GM19397 (cell line): Measurements from ENCODE around the gene MYO3B.

Experiments used
- ATAC-seq: cut with Tn5 transposase; IDR thresholded peaks from one replicate; pipeline ENCODE4 v1.9.1; 2021; ENCODE audit warnings: mild to moderate bottlenecking, moderate library complexity; ENCODE audit not compliant: unreplicated experiment

The MYO3B gene, protein sequence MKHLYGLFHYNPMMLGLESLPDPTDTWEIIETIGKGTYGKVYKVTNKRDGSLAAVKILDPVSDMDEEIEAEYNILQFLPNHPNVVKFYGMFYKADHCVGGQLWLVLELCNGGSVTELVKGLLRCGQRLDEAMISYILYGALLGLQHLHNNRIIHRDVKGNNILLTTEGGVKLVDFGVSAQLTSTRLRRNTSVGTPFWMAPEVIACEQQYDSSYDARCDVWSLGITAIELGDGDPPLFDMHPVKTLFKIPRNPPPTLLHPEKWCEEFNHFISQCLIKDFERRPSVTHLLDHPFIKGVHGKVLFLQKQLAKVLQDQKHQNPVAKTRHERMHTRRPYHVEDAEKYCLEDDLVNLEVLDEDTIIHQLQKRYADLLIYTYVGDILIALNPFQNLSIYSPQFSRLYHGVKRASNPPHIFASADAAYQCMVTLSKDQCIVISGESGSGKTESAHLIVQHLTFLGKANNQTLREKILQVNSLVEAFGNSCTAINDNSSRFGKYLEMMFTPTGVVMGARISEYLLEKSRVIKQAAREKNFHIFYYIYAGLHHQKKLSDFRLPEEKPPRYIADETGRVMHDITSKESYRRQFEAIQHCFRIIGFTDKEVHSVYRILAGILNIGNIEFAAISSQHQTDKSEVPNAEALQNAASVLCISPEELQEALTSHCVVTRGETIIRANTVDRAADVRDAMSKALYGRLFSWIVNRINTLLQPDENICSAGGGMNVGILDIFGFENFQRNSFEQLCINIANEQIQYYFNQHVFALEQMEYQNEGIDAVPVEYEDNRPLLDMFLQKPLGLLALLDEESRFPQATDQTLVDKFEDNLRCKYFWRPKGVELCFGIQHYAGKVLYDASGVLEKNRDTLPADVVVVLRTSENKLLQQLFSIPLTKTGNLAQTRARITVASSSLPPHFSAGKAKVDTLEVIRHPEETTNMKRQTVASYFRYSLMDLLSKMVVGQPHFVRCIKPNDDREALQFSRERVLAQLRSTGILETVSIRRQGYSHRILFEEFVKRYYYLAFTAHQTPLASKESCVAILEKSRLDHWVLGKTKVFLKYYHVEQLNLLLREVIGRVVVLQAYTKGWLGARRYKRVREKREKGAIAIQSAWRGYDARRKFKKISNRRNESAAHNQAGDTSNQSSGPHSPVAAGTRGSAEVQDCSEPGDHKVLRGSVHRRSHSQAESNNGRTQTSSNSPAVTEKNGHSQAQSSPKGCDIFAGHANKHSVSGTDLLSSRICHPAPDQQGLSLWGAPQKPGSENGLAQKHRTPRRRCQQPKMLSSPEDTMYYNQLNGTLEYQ (N-terminal part only)

DNA sequence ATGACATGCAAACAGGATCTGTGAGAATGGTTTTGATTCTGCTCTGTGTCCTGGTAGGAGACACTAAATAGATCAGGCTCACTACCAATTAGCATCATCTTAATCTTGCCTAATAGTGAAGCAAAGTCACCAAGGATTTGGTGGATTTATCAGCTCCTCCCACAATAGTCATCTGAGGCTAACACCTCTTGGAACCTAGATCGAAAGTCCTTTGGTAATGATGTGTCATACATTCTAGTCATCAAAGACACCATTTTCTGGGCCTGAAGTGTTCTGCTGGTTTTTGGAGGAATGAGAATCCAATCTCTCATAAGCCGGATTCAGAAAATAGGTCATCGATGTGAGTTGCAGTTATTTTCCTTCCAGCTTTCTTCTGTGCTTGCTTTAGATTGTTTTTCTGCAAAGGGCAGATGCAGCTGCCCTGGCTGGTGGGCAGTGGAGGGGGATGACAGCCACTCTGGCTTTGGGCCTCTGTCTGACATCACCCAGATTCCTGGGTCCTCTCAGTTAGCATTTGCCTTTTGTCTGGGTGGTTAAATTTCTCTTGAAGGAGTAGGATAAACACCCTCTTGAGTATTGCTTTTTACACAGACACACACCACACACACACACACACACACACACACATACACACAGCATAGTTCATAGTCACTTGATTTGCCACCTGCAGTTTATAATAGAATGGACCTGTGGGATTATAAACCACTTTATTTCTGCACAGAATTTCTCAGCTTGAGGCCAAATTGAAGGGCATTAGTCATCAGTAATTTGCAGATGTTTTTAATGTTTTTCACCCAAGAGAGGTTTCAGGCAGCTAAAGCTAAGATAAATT, at the start of gene MYO3B:
Gene MYO3B, plus strand, starts transcription at position 198 of the 832 bp plus-strand sequence. Its CDS starts 141 bp downstream, at position 339.
- ATAC-seq, result no peak

DNA sequence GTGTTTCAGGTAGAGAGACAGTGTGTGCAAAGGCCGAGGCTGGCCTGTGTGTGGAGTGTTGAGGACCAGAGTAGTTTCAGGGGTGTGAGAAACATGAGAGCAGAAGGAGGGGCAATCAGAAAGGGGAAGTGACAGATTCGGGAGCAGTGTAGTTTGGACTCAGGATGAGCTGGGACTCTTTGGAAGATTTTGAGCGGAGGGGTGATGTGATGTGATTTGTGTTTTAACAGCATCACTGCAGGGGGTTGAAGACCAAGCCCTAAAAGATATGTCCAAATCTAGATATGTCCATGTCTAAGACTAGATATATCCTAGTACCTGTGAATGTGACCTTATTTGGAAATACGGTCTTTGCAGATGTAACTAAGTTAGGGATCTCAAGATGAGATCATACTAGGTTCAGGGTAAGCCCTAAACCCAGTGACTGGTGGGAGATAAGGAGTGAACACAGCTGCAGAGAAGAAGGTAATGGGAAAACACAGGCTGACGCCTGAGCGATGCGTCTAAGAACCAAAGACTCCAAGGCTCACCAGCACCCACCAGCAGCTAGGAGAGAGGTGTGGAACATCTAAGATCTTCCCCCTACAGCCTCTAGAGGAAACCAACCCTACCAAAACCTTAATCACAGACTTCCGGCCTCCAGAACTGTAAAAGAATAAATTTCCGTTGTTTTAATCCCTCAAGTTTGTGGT, 38.5 kb upstream of the MYO3B start:
- no peak for ATAC-seq

DNA sequence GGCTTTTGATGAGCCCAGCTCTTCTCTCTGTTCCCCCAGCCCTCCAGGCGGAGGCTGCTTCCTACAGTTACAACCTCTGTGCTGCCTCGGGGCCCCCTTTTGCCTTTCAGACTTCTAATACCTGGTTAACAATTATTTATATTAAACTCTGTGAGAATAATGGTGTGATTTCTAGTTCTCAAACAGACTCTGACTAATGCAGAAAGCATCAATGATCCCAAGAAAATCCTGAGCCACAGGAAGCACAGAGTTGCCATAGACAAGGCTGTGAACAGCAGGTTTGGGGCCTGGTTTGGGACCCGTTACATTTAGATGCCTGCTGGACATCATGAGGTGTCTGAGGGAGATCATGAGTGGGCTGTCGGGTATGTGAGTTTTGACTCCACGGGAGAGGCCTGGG, 37.4 kb upstream of the MYO3B start:
- ATAC-seq, result no peak

DNA sequence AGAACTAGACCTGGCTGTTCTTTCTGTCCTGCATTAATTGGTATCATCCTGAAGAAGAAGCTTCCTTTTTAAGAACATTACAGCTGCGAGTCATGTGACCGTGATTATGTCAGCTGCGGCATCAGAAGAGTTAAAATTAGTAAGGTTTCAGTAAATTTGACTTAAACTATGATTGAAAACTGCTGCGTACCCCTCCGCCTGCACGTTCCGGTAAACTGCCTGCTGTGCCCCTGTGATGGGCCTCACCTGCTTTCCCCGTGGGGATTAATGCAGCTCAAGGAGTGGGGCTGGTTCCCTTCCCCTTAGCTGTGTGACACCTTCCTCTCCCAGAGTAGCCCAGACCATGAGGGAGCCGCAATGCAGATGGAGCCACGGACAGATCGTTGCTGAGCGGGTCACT, 36.1 kb upstream of the MYO3B start:
- ATAC-seq, result no peak

DNA sequence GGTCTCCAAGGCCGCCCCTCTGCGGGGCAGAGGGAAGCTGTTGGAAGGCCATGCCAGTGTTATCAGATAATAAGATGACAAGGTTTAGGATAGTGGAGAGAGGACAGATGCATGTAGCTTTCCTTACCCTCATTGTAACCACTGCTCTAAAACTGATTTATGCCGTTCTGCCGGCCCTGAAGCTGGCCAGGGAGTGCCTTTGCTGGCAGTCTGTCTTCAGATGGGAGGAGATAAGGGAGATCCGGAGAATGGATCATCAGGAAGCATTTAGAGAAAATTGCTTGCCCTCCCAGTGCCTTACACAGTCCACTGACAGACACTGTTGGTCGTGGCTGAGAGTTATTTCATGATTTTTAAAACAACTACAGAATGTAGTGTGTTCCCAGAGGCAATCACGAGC, 35.4 kb upstream of the MYO3B start:
- ATAC-seq, result no peak

DNA sequence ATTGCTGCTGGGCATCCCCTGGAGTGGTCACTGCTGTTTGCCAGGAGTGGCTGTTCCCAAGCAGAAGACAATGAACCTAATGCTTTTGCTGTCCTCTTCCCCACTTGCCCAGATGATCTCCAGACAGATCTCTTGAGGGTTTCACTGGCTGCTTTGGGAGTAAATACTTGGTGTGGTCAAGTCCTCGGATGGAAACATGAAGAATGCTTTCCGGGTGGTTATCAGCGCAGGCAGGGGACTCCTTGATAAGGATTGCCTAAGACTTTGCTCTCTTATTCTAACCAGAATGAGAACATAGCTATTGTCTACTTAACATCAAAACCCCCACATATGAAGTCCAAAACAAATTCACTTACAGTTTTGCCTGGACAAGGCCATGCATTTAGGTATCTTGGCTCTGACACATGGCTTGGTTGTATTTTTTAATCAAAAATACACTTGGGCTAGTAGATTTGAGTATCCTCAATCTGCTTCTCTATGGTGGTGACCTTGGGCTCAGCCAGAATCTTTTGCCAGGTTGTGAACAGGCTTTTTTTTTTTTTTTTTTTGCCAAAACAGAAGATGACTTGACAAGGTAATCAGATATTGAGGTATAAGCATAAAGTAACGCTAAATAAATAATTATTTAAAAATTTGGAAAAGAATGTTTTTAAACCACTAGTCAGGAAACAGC, 34.8 kb upstream of the MYO3B start:
- ATAC-seq, result no peak

DNA sequence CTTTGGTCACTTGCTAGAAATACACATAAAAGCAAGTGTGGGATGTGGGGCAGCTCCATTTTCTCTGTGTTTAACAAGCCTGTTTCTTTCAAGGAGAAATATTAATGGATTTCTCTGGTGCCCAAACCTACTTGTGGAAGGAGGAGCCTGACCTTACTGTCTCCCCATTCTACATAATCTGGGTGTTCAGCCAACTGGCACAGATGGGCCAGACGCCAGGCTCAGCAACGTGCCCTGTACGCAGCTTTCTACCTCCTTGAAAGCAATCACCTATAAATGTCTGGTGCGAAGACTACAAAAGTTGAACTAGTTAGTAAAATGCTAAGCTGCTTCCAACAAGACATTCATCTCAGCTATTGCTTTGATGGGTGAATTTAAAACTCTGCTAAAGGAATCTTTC, 33.2 kb upstream of the MYO3B start:
- no peak for ATAC-seq

DNA sequence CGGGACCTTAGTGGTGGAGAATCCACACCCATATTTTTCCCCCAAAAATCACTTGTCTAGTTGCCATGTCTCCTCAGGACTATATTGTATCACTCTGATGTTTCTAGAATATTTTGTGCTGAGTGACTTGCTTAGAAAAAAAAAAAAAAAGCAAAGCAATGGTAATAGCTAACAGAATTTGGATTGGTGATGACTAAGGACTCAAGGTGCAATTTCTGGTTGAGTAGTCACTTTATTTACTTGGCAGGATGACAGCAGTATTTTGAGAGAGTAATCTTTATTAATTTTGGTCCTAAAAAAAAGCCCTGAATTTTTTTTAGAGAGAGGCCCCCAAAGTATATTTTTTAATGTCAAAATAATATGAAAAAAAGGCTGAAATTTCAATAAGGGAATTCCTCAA, 32.8 kb upstream of the MYO3B start:
- no peak for ATAC-seq

DNA sequence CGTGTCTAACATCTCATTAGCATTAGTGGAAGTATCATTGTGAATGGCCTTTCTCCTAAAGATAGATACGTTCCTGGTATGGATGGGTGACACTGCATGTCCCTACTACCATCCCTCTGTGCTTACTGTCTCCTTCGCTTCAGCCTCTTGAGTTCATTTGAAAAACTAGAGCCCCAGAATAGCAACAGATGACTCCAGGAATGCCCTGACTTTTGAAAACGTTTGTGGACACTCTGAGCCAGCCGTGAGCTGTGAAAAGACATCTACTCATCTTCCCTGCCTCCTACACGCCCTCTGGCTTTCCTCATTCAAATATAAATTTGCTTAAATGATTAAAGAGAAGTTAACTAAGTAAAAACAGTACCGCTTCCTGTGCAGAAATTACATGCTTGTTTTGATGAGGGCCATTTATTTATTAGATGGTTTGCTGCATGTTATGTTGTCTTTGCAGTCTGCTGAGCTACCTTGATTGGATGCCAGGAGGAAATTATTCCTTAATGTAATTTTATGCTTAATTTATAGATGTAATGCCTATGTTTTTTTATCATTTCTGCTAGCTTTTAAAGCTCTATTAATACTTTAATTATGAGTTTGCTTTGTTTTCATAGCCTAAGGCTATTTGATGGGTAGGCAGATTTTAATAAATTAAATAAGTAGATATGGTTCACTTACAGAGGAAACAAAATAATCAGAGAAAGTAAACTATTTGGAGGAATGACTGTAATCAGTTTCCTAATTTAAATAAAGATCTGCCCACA, 32.1 kb upstream of the MYO3B start:
- ATAC-seq, result no peak

DNA sequence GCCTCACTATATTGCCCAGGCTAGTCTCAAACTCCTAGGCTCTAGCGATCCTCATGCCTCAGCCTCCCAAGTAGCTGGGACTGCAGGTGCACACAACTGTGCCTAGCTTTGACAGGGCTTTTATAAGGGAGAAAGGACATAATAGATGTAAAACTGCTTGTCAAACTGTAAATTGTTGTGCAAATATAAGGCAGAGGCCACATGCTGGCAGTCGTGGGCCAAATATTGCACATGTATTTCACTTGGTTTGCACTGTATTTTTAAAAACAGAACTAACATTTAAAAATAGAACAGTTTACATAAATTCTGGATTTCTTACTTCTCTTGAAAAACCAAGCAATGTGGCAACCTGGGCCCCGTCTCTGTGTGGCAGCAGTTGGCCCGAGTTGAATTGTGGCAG, 31.2 kb upstream of the MYO3B start:
- ATAC-seq, result no peak

DNA sequence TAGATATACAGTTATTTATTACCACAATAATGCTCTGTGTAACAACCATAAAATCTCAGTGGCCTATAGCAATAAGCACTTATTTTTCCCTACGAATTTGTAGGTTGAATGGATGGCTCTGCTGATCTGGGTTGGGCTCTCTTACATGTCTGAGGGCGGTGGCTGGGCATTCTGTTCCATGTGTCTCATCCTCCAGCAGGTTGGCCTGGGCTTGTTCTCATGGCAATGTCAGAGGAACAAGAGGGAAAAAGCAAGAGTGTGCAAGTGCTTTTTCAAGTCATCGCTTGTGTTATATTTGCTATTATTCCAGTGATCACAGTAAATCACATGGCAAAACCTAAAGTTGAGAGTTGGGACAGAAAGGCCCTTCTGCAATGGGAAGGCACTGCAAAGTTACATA, 30.4 kb upstream of the MYO3B start:
- no peak for ATAC-seq

DNA sequence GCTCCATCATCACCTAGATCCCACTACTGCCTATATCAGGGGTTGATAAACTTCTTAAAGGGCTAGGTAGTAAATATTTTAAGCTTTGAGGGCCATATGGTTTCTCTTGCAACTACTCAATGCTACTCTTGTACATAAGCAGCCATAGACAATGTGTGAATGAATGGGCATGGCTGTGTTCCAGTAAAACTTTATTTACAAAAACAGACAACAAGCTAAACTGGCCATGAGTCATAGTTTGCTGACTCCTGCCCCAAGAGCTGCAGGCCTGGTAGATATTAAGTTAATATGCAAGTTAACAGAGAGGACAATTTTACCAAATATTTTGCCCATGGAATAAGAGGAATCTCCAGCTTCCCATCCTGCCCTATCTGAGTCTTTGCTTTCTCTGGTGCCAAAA, 29.8 kb upstream of the MYO3B start:
- no peak for ATAC-seq

DNA sequence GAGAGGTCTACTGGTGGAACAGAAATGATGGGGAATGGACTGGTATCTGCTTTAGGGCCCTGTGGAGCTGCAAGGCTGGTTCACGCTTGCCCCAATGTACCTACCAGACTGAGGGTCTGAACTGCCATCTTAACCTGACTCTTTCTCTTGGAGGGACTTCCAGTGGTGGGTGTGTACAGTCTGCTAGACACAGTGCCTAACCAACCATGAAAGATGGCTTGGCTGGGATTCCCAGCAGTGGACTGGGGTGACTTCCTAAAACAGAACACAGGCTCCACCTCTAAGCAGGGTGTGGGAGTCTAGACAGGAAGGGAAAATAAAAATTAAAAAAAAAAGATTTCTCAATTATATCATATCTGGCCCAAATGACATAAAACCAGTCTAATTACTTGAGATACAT, 25.5 kb upstream of the MYO3B start:
- ATAC-seq, result no peak

DNA sequence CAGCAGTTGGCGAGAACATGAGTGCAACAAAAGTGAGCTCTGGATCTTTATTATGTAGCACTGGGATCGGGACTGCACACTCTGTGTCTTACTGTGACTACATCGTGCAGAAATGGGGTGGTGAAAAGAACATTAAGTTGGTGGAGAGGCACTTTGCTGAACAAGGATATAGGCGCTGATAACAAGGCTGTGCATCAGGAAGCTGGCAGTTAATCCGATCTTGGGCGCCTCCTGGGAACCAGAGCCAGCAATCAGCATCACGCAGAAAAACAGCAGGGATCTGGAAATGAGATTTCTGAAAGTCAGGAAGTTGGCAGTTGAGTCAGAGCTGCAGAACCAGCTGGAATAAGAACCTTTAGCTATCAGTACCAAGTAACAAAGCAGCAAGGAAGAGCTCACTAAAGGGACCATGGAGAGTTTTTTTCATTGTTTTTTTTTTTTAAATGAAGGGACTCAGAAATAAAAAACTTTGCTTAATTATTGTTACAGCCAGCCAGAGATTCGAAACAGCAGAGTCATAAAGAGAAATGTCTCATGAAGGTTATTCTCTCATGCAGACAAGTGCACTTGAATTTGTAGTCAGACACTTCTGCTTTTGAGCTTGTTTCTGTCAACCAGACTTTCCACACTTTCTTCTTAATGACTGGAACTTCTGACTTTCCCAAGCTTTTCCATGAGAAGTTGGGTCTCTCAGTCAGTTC, 22.8 kb upstream of the MYO3B start:
- ATAC-seq, result no peak

DNA sequence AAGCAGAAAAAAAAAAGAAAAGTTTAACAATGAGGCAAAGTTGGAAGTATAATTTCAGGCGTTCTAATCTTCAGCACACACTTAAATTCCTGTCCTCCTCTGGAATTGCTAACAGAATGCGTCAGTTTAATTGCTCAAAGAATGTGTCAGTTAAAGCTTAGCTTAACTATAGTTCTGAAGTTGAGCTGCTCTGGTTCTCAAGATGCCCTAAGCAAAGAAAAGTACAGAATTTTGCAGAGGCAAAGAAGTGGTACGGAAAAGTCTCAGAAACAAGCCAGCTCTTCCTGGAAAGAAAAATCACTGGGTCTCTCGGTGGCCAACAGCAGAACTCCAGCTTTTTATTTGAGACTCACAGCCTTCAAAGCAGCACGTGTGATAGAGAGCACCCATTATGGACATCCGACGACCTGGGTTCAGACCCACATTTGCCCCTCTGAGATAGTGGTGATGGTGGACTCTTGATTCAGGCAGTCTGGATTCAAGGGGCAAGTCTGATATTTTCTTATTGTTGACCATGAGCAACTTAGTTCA, 22.2 kb upstream of the MYO3B start:
- ATAC-seq, result no peak

DNA sequence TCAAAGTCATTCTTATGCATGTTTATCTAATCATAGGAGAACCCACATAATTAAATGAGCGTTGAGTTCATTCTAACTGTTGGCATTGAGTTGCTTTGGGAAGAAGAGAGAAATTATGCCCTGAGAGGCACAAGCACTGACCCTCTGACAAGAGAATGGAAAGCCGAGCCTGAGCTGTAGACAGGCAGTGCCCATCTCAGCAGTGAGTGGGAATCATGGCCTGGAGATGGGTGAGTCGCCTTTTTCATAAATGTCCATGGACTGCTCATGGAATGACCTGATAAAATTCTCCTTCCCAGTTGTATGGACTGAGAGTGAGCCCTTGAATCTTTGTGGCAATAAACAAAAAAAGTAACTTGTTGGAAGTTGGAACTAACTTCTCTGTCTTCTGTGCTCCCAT, 21.4 kb upstream of the MYO3B start:
- no peak for ATAC-seq

DNA sequence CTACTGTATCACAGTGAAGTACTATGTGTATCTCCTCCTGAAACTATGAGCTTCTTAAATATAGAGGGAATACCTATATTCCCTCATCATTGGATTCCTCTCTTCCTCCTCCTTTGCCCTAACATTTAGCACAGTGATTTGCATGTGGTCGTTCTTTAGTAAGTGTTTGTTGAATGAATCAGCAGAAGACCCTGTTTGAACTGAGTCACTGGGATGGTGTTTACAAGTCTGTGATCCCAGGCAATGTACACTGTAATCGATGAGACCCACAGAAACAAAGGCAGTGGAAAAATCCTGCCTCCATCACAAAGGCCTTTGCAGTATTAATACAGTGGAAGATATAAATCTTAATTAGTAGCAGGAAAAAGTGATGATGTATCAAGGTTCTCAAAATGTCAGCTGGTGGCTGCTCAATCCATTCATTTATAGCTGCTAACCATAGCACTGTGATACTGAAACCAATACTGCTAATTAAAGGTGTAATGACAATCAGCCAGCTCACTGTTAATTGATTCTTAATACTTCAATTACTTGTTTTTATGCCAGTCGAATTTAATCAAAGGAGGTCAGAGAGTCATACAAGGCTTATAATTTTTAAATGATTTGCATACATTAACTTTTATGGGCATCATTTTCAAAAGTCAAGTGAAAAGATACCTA, 20.8 kb upstream of the MYO3B start:
- no peak for ATAC-seq
